NCI-H1436 (cell line): ENCODE measurements around the gene RSPO3.

Experiments used
- DNase-seq: peaks from one replicate; lab custom pipeline; 2025; lab: John Stamatoyannopoulos, UW

RSPO3 gene

GRCh38 chr6:127111526-127111925 lies 6.9 kb upstream of the RSPO3 start:
- DNase-seq = no peak

GRCh38 chr6:127114214-127114760 lies 4.2 kb upstream of the RSPO3 start:
- no peak for DNase-seq

- DNase-seq = no peak
Observed at GRCh38 chr6:127115084-127115655, 3.3 kb upstream of the RSPO3 start.

DNA sequence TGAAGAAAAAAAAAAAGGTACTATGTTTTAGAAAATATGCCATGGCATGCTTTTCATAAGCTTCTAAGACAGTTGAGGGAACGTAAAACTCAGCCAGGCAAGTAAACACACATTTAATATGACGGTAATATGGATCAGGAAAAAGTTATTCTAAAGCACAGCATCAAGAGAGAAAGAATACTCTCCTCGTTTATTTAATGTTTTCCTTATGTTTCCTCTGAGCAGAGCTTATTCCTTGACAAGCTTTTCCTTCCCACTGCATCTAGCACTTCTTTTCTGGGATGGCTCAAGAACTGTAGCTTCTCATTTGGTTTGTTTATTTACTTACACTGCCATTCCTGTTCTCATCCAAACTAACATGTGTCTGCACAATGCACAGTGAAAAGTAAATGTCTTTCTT lies 2.7 kb upstream of the RSPO3 start:
- DNase-seq = no peak

DNA sequence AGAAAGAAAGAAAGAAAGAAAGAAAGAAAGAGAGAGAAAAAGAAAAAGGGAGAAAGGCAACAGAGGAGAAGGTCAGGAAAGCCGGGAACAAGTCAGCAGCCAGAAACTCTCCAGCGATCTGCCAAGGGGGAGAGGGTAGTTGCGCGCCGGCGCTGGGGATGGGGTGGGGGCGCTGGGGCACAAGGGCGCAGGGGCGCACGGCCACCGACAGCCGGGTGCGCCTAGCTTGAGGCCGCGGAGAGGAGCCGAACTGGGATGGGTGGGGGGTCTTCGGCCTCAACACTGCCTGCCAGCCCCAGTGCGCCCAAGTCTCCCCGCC lies 533 bp upstream of the RSPO3 start:
- DNase-seq = no peak

- no peak for DNase-seq
Observed at GRCh38 chr6:127119102-127120022, 891 bp downstream of the RSPO3 start.

DNA sequence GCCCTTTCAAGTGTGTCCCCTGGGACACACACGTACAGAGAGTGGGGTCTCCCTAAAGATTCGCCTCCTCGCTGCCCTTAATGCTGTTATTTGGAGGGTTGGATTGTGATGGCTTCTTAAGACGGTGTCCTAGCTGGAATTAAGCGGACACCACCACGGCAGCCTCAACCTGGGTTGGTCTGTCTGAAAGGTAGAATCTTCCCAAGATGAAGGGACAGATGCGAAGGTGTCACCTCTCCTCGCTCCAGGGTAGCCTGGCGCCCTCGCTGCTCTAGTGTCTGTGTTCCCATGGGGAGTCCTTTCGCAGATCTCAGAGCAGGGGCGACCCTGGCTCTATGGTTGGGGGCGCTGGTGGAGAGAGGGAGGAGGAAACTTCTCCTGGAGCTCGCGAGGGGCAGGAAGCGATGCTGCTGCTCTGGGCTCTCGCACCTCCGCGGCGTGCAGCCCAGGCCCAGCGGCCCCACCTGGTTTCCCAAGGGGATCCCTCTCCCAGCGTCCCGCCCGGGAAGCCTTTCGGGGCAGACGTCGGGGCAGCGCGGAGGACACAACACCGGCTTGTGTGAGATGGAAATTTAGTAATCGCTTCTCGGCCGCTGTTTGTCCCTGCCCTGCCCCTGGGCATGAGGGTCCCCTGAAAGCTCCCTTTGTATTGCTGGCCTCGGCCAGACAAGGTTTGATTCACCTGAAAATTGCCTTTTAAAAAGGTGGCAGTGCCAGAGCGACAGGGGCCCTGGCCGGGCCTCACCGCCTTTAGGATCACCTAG lies 1.7 kb downstream of the RSPO3 start:
- no peak for DNase-seq

- peak; percentile 47 for DNase-seq
Observed at GRCh38 chr6:127120787-127121636, 2.5 kb downstream of the RSPO3 start.

DNA sequence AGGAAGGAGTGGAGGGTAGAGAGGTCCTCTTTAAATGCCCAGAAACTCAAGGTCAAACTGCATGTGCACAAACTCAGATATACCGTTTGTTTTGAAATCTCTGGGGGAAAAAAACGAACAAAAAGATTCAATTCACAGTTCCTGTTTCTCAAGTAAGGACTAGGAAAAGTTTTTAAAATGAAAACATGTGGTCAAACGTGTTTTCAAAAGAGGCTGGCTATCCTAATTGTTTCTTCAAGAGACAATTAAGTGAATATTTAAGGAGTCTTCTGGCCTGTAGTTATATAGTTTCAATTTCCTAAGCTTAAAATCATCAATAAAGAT lies 3.1 kb downstream of the RSPO3 start:
- no peak for DNase-seq

- DNase-seq = no peak
Observed at GRCh38 chr6:127124172-127124571, 5.7 kb downstream of the RSPO3 start.

DNA sequence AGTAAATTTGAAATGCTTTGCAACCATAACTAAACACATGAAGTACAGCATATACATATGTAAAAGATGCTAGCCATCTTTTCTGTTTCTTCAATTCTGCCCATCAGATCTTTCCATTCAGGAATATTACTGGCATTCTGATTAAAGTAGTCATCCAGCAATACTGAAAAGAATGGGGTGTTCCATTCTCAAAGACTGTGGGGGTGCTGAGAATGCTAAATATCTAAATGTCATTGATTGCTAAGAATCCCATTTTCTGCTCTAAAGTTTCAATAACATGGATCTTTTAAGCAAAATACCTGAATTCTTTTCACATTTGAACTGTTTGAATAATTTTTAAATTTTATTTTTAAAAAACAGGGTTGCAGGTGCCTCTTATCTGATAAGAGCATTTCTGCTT lies 6.2 kb downstream of the RSPO3 start:
- no peak for DNase-seq

- DNase-seq = no peak
Observed at GRCh38 chr6:127128066-127128465, 9.6 kb downstream of the RSPO3 start.

GRCh38 chr6:127129251-127129650 lies 10.8 kb downstream of the RSPO3 start:
- DNase-seq = no peak

DNA sequence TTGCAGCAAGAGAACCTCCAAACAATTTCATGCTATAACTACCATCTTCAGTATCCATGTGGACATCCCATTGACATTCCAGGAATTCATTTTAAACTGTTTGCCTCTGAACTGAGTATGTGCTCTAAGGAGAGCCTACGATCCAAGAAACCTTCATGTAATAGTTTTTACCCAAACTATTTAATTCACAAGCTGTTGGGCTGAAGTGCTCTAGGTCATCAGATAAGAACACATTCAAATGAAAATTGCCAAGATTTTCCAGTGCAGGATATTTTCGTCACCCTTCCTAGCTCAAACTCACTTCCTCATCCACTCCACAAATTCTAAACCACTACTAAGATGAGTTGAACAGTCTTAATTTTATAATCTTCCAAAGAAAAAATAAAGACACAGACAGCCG lies 12.8 kb downstream of the RSPO3 start:
- no peak for DNase-seq

DNA sequence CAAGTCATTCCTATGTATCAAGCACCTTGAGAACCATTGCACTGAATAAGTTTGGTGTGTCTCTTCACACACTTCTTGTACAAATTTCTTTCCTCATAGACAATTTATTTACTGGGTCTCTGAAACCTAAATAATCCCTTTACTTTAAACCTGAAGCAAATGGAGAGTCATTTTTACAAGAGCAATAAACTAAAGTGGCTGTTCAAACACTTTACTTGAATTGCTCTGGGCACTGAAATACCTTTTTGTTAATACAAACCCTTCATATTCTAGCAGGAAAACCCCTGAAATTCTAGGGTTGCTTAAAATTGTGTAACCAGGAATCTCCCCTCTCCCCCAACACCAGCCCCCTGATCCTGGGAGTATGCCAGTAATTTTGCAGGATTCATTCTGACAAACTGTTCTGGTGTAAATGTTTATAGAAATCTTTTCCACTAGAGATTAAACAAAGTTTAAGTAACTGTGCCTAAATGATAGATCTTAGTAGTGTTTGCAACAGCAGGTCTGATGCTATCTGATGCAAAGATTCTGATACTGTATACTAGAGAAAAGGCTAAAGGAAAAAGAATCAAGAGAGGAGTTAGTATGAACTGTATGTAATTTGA lies 13.4 kb downstream of the RSPO3 start:
- DNase-seq = no peak

DNA sequence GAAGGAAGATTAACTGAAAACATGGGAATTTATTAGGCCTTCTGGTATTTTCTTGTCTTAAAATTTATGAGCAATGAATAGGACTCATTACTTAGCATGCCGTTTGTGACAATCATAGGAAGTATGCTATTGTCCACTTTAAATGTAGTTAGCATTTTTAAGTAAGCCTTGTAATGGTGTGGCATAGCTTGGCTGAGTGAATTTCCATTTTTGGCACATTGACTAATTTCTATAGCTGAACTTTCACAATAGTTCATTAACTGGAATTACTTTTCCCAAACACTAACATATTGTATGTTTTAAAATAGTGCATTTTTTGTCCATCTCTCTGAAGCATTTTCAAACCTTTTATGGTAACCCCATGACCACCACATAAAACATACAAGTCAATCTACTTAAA lies 15.7 kb downstream of the RSPO3 start:
- no peak for DNase-seq

DNA sequence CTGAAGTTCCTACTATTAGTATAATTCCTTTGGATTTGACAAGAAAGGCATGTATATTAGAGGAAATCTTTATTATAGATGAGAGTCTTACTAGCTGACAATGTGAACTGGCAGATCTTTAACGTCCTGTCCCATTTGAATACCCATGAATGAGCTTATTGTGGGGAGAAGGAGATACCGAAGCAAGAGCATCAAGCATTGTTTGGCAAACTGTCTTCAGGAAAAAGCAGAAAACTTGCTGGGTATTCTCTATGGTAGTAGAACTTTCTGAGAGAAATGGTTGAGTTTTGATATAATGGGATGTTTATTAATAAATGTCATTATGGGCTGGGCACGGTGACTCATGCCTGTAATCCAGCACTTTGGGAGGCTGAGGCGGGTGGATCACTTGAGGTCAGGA lies 18.3 kb downstream of the RSPO3 start:
- no peak for DNase-seq

DNA sequence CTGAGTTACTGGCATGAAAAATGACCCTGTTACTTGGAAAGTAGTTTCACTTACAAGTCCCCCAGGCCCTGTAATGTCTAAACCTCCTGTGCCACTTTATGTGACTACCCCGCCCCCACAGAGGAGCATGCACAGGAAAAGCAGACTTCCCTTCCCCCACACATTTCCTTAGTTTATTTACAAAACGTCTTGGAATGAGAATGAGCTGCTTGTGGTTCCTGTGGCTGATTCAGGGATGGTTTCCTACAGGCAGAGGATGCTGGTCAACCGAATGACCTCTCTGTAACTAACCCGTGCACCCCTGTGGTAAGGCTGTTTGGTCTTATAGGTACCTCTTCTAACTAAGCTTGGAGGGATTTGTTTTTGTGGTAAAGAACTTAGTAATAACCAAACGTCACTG lies 28.5 kb downstream of the RSPO3 start:
- no peak for DNase-seq

DNA sequence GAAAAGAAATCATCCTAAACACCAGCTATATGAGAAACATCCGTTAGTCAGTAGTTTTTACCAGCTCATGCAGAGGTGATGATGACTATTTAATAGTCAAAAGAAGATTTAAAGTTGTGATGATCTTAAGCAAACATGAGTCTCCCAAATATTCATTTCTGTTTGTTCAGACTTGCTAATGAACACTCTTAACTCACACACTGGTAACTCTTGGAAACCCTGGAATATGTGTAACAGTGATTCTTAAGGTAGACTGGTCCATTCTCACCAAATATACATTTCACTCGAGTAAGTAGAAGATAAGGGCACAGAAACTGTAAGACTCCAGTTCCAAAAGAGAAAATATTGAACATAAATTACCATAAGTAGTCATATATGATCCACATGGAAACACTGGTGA lies 29.1 kb downstream of the RSPO3 start:
- no peak for DNase-seq

GRCh38 chr6:127148511-127148910 lies 30.0 kb downstream of the RSPO3 start:
- DNase-seq = no peak

- DNase-seq = no peak
Observed at GRCh38 chr6:127154509-127154908, 36.0 kb downstream of the RSPO3 start.

GRCh38 chr6:127160484-127160883 lies 42.0 kb downstream of the RSPO3 start:
- DNase-seq = no peak
